Endothelial cell of umbilical vein (primary cell): Measurements from ENCODE around the gene GATA1. TPM values are rescaled to one million over a fixed set of nuclear protein-coding genes. Genes with fewer than 3 reads are reported as not detected.

ENCODE experiments used
- BruUV-seq: library from RNA; stranded (reverse); fragments of 400-500 nt; replicated peaks from 2 replicates; lab custom pipeline; 2021; lab: Mats Ljungman, UMichigan
- CTCF ChIA-PET: fragments of 300-600, 350-600 bp; sonication (Branson Sonifier 250); formaldehyde crosslinking; loops from one replicate; lab custom pipeline; 2021; ENCODE audit warnings: antibody characterized with exemption, inconsistent platforms; lab: Charles Lee
- POLR2A ChIA-PET: fragments of 300-600, 350-600 bp; sonication (Branson Sonifier 250); formaldehyde crosslinking; loops from one replicate; lab custom pipeline; 2021; ENCODE audit warnings: antibody characterized with exemption, inconsistent platforms; lab: Charles Lee
- DNase-seq: peaks from one replicate; pipeline ENCODE4 v3.0.0-alpha.2; 2011; ENCODE audit warnings: low read depth, low spot score
- FAIRE-seq: peaks from 2 replicates; lab custom pipeline; 2011; peaks lifted over from hg19 to GRCh38; lab: Jason Lieb, UNC
- H2AFZ ChIP-seq: 2 replicates; pipeline ENCODE4 v1.6.0; 2012; ENCODE audit warnings: low read depth, low read length, control low read depth, inconsistent platforms
- H3K27ac ChIP-seq: 2 replicates; pipeline ENCODE4 v1.5.1; 2011; ENCODE audit warnings: low read depth, mild to moderate bottlenecking, control low read depth, low read length, moderate library complexity; ENCODE audit not compliant: insufficient read depth
- H3K27me3 ChIP-seq, 2 experiments: 2 replicates each; pipeline versions ENCODE4 v1.6.0 to v1.6.1; 2011; ENCODE audit warnings: low read length in 2 of 2, mixed read lengths in 1 of 2; ENCODE audit not compliant: control insufficient read depth in 2 of 2, insufficient read depth in 2 of 2
- H3K36me3 ChIP-seq, 2 experiments: 2 replicates in 1 of 2; 3 replicates in 1 of 2; pipeline ENCODE4 v1.5.1; 2011; ENCODE audit warnings: low read length in 2 of 2, mild to moderate bottlenecking in 1 of 2, moderate library complexity in 1 of 2; ENCODE audit not compliant: control insufficient read depth in 2 of 2, insufficient read depth in 2 of 2; ENCODE audit errors: extremely low read depth in 1 of 2
- H3K4me1 ChIP-seq: 3 replicates; pipeline ENCODE4 v1.5.1; 2011; ENCODE audit warnings: mild to moderate bottlenecking, low read length; ENCODE audit not compliant: control insufficient read depth, insufficient read depth; ENCODE audit errors: extremely low read depth
- H3K4me2 ChIP-seq: 2 replicates; pipeline ENCODE4 v1.6.1; 2011; ENCODE audit warnings: low read length, control low read depth, mixed read lengths; ENCODE audit not compliant: insufficient read depth
- H3K4me3 ChIP-seq, 3 experiments: fragments of 200-600 bp in 1 of 3; sonication (generic), shearing (Covaris generic) in 1 of 3; replicated peaks in 1 of 3; 2 replicates each; pipeline ENCODE4 v1.5.1; 2011 to 2016; ENCODE audit warnings: control low read depth in 3 of 3, low read length in 3 of 3, mild to moderate bottlenecking in 2 of 3, inconsistent platforms in 1 of 3, low read depth in 1 of 3, moderate library complexity in 1 of 3; ENCODE audit not compliant: insufficient read depth in 1 of 3
- H3K79me2 ChIP-seq: 2 replicates; pipeline ENCODE4 v1.6.0; 2012; ENCODE audit warnings: low read length, inconsistent platforms; ENCODE audit not compliant: control insufficient read depth, insufficient read depth
- H3K9ac ChIP-seq: replicated peaks from 2 replicates; pipeline ENCODE3; 2011; ENCODE audit warnings: low read length, control low read depth; ENCODE audit not compliant: insufficient read depth; ENCODE audit errors: extremely low read depth
- H3K9me1 ChIP-seq: replicated peaks from 3 replicates; pipeline ENCODE4 v1.6.0; 2011; ENCODE audit warnings: mild to moderate bottlenecking, low read length; ENCODE audit not compliant: control insufficient read depth, insufficient read depth; ENCODE audit errors: extremely low read depth
- H3K9me3 ChIP-seq: replicated peaks from 2 replicates; pipeline ENCODE4 v1.5.1; 2012; ENCODE audit warnings: low read length, inconsistent platforms; ENCODE audit not compliant: control insufficient read depth, insufficient read depth
- H4K20me1 ChIP-seq: replicated peaks from 2 replicates; pipeline ENCODE3; 2011; ENCODE audit warnings: mild to moderate bottlenecking, low read length; ENCODE audit not compliant: control insufficient read depth, insufficient read depth; ENCODE audit errors: extremely low read depth
- CTCF ChIP-seq, 2 donors: IDR thresholded peaks; 1 replicate in 1 of 2; 2 replicates in 1 of 2; pipeline ENCODE4 v1.5.1; 2011; ENCODE audit warnings: low read length in 2 of 2, mild to moderate bottlenecking in 2 of 2, moderate library complexity in 2 of 2, control low read depth in 1 of 2, inconsistent platforms in 1 of 2, low read depth in 1 of 2; ENCODE audit not compliant: insufficient read depth in 1 of 2; ENCODE audit errors: extremely low read depth in 1 of 2
- EZH2 ChIP-seq: IDR thresholded peaks from 2 replicates; pipeline ENCODE4 v1.6.1; 2012; ENCODE audit warnings: borderline replicate concordance, low read depth, mild to moderate bottlenecking, moderate library complexity, low read length, inconsistent platforms; ENCODE audit not compliant: severe bottlenecking
- FOS ChIP-seq: IDR thresholded peaks from 2 replicates; pipeline ENCODE4 v1.6.1; 2011; ENCODE audit warnings: mild to moderate bottlenecking, low read length, moderate library complexity, borderline replicate concordance; ENCODE audit not compliant: insufficient read depth
- GATA2 ChIP-seq: IDR thresholded peaks from 2 replicates; pipeline ENCODE4 v1.7.0; 2011; ENCODE audit warnings: low read depth, mild to moderate bottlenecking, moderate library complexity, mixed read lengths, low read length; ENCODE audit not compliant: insufficient read length, insufficient read depth
- JUN ChIP-seq: IDR thresholded peaks from 2 replicates; pipeline ENCODE4 v1.6.1; 2011; ENCODE audit warnings: borderline replicate concordance, low read depth; ENCODE audit not compliant: insufficient read length, insufficient read depth
- MAX ChIP-seq: IDR thresholded peaks from 2 replicates; pipeline ENCODE4 v1.6.1; 2011; ENCODE audit not compliant: insufficient read depth, insufficient read length
- MYC ChIP-seq: IDR thresholded peaks from one replicate; pipeline ENCODE4 v1.6.1; 2011; ENCODE audit warnings: mild to moderate bottlenecking, low read depth, low read length
- POLR2A ChIP-seq: IDR thresholded peaks from 2 replicates; pipeline ENCODE4 v1.6.1; 2012; ENCODE audit warnings: low read depth, mild to moderate bottlenecking, control low read depth, low read length
- POLR2AphosphoS5 ChIP-seq: IDR thresholded peaks from 2 replicates; pipeline ENCODE4 v1.6.1; 2012; ENCODE audit warnings: low read depth, mild to moderate bottlenecking, control low read depth, low read length, moderate library complexity; ENCODE audit not compliant: insufficient read depth
- dilution Hi-C: fragments of 300-500 bp; cut with MboI; formaldehyde crosslinking; loops from one replicate; pipeline ENCODE4 v1.15.0; 2019; ENCODE audit warnings: low sequenced_read_pairs; ENCODE audit not compliant: extremely low pct_ligation_motif_present
- intact Hi-C: fragments of 100-400 bp; cut with micrococcal nuclease; formaldehyde crosslinking; loops from one replicate; pipeline ENCODE4 v1.10.0; 2022
- polyA plus RNA-seq, 4 experiments: library from polyadenylated mRNA; depleted of rRNA in 3 of 4; stranded (reverse) in 3 of 4; unstranded in 1 of 4; fragments of >200 nt; gene quantifications; 2 replicates each; pipeline versions ENCODE4 v1.2.1 to v1.2.3, GENCODE V29; 2011 to 2012; ENCODE audit warnings: missing spikeins in 1 of 4
- total RNA-seq: library from RNA; stranded (reverse); gene quantifications from 2 replicates; pipeline ENCODE4 v1.2.3, GENCODE V29; 2021

GATA1 gene
- total and polyA plus RNA-seq, 2 donors (not counting 3 experiments of a cell fraction or from before 2014, with no cell fraction given), result not detected

- Histone ChIP-seq H3K4me1 (peaks cover 4% of the 10 kb centered on the region), H2AFZ (peak overlapping the region; percentile 40), H3K9me3 (no peaks in the 10 kb centered on the region), H3K27me3 (no peaks in the 10 kb centered on the region), H3K9me1 (no peaks in the 10 kb centered on the region), H3K27ac (peak overlapping the region; percentile 87), H3K4me2 (peak overlapping the region; percentile 45), H3K9ac (peak overlapping the region; percentile 94), H3K79me2 (no peaks in the 10 kb centered on the region), H4K20me1 (no peaks in the 10 kb centered on the region), H3K4me3 (peak overlapping the region in 2 of 3 experiments; percentile 58 to 75), H3K36me3 (no peaks in the 10 kb centered on the region)
- ChIA-PET CTCF (no interaction called here), POLR2A (no interaction called here)
- TSS peak; percentile 63 for BruUV-seq
- TF ChIP-seq POLR2AphosphoS5, result no peak
- intact Hi-C loops, result no loop called here
- dilution Hi-C loops, result no loop called here
- peak; percentile 43 for FAIRE-seq
- DNase-seq, result peak; percentile 0
Observed at GRCh38 chrX:48802905-48803200, 16.5 kb downstream of the GATA1 start.

GRCh38 chrX:48806081-48806480 is 19.7 kb downstream of the GATA1 start:
- no peaks in the 10 kb centered on the region for H3K79me2 ChIP-seq
- DNase-seq, result no peak
- TF ChIP-seq EZH2, result no peak
- no peak for TF ChIP-seq GATA2
- TF ChIP-seq FOS, result no peak
- no peak for TF ChIP-seq JUN
- TF ChIP-seq CTCF (IDR thresholded peaks at IDR 0.05; ENCODE audit: extremely low read depth in 1 of 2, insufficient read depth in 1 of 2, low read depth in 1 of 2, low read length in 2 of 2), result no peak
- TF ChIP-seq POLR2AphosphoS5, result no peak
- TF ChIP-seq MYC, result no peak
- no peak for TF ChIP-seq MAX
- TF ChIP-seq POLR2A, result no peak
- no peaks in the 10 kb centered on the region for H3K27me3 ChIP-seq
- no peak overlapping the region for H3K4me2 ChIP-seq
- no peak overlapping the region for H3K27ac ChIP-seq
- H3K9ac ChIP-seq, result no peak overlapping the region
- no peaks in the 10 kb centered on the region for H3K36me3 ChIP-seq
- CTCF ChIA-PET, result no interaction called here
- H3K4me3 ChIP-seq, result no peak overlapping the region
- FAIRE-seq, result no peak
- dilution Hi-C loops (no loop called here), intact Hi-C loops (no loop called here)
- BruUV-seq, result no TSS peak
- H3K9me1 ChIP-seq, result no peaks in the 10 kb centered on the region
- H2AFZ ChIP-seq, result no peak overlapping the region
- no peaks in the 10 kb centered on the region for H3K4me1 ChIP-seq
- H3K9me3 ChIP-seq, result no peaks in the 10 kb centered on the region
- H4K20me1 ChIP-seq, result no peaks in the 10 kb centered on the region
- POLR2A ChIA-PET, result no interaction called here
